GM18511 (cell line): ENCODE measurements around the gene AHRR.

ENCODE experiments used
- ATAC-seq: cut with Tn5 transposase; IDR thresholded peaks from one replicate; pipeline ENCODE4 v1.9.1; 2021; ENCODE audit warnings: mild to moderate bottlenecking, moderate library complexity; ENCODE audit not compliant: unreplicated experiment

Gene AHRR

GRCh38 chr5:344668-345067, 23.2 kb downstream of the AHRR start:
- ATAC-seq = no peak

GRCh38 chr5:345404-346195, 24.1 kb downstream of the AHRR start:
- ATAC-seq = no peak

GRCh38 chr5:346229-346935, 24.9 kb downstream of the AHRR start:
- no peak for ATAC-seq

GRCh38 chr5:347712-348284, 26.3 kb downstream of the AHRR start:
- ATAC-seq = no peak

- no peak for ATAC-seq
Observed at GRCh38 chr5:348726-349125, 27.2 kb downstream of the AHRR start.

- no peak for ATAC-seq
Observed at GRCh38 chr5:350355-350754, 28.8 kb downstream of the AHRR start.

- ATAC-seq = no peak
Observed at GRCh38 chr5:351084-351920, 29.8 kb downstream of the AHRR start.

- no peak for ATAC-seq
Observed at GRCh38 chr5:351921-352245, 30.4 kb downstream of the AHRR start.

GRCh38 chr5:352639-353611, 31.4 kb downstream of the AHRR start:
- no peak for ATAC-seq

GRCh38 chr5:353612-354580, 32.4 kb downstream of the AHRR start:
- ATAC-seq = no peak

- no peak for ATAC-seq
Observed at GRCh38 chr5:354581-355378, 33.3 kb downstream of the AHRR start.

GRCh38 chr5:355379-355935, 33.9 kb downstream of the AHRR start:
- ATAC-seq = no peak

- no peak for ATAC-seq
Observed at GRCh38 chr5:355958-356357, 34.4 kb downstream of the AHRR start.

- ATAC-seq = no peak
Observed at GRCh38 chr5:359301-359897, 37.9 kb downstream of the AHRR start.

GRCh38 chr5:360257-361027, 38.9 kb downstream of the AHRR start:
- no peak for ATAC-seq

- no peak for ATAC-seq
Observed at GRCh38 chr5:362189-362588, 40.7 kb downstream of the AHRR start.
